Stimulated activated CD4-positive, alpha-beta T cell treated with anti-CD3 and anti-CD28 coated beads, Interleukin-2, amount 100 ng/mL, for 24 hours (primary cell): ENCODE results near the gene CNNM4.

Source experiments
- DNase-seq, 2 donors: peaks; one replicate each; pipeline ENCODE4 v3.0.0-alpha.2; 2020

The CNNM4 gene

DNA sequence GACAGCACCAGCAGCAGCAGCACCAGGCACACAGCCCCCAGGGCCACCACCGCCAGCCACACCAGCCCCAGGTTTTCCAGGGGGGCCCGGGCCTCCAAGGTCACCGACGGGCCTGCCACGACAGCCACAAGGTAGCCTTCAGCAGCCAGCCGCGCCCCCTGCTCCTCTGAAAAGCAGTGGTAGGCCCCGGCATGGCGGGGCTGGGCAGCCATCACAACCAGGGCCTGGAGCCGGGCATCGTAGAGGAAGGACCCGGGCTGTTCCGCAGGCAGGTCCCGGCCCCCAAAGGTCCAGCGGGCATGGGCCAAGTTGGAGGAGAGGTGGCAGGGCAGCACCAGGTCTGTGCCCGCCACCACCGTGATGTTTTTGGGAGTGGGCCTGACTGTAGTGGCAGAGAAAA, 100.4 kb downstream of the CNNM4 start:
- no peak for DNase-seq
